GM19035 (cell line): ENCODE data around the gene CYSRT1.
"Not testable (repeated sequence)": the region's sequence is repeated elsewhere in the genome, so short reads cannot be mapped to it uniquely, and the experiment has no call there.

ENCODE experiments used
- ATAC-seq: cut with Tn5 transposase; IDR thresholded peaks from one replicate; pipeline ENCODE4 v1.9.1; 2021; ENCODE audit not compliant: unreplicated experiment

CYSRT1 gene

DNA sequence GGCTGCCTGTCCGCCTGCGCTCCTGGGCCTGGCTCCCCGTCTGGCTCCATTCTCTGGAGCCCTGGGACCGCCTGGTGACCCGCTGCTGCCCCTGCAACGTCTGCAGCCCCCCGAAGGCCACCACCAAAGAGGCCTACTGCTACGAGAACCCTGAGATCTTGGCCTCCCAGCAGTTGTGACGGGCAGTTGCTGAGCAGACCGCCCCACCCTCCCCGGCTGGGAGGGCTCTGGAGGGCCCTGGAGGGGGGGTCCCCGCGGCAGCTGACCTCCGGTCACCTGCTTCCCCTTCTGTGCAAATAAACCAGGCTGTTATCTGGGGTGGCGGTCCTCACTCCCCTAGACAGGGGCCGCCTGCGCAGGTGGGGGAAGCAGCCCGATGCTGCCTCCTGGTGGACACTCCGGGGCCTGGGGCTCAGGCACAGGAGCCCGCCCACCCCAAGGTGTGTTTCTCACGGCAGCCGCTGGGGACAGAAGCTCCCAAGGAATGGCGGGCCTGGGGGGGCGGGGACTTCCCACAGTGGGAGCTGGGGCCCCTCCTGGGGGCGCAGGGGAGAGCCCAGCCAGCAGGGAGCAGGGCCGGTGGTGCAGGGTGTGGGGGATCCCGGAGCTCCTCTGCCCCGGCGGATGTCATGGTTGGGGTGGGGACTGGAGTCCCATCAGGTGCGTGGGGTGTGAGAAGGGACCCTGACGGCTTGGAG is 11.4 kb downstream of the CYSRT1 start:
- ATAC-seq, result no peak

GRCh38 chr9:137236936-137237421 is 12.0 kb downstream of the CYSRT1 start:
- no peak for ATAC-seq

DNA sequence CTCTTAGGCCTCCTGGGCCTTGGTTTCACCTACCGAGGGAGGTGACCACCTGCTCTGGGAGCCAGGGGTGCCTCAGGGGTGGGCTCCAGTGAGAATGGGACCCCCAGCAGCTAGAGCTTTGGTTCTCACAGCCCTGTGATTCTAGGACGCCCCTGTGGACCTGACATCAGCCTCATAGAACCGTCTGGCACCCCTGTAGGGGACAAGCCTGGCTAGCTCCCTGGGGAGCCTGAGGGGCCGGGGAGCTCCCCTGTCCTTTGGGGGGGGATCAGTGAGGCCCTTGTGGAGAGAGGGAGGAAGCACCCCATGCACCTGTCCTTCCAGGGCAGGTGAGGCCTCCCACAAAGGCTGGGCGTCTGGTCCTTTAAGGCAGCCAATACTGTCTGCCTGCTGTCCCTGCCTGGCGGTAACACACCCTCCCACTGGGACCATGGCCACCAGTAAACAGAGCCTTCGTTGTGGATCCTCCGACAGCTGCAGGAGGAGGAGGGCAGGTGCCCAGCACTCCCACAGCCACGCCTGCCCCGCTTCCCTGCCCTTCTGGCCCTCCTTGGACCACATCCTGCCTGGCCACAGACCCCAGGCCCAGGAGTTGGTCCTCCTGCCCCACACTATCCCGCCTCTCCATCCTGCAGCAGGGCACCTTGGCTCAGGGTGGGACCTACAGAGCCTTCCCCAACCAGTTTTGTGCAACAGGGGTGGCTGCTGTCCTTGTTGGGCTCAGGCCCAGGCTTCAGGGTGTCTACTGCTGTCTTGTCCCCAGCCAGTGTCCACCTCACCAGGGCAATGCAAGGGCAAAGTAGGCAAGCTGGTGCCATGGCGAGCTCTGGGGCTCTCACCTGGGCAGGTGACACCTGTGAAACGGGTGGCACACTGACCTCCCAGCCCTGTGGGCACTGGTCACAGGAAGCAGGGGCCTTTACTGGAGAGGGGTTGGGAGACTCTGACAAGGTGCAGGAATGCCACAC is 13.1 kb downstream of the CYSRT1 start:
- ATAC-seq, result no peak

DNA sequence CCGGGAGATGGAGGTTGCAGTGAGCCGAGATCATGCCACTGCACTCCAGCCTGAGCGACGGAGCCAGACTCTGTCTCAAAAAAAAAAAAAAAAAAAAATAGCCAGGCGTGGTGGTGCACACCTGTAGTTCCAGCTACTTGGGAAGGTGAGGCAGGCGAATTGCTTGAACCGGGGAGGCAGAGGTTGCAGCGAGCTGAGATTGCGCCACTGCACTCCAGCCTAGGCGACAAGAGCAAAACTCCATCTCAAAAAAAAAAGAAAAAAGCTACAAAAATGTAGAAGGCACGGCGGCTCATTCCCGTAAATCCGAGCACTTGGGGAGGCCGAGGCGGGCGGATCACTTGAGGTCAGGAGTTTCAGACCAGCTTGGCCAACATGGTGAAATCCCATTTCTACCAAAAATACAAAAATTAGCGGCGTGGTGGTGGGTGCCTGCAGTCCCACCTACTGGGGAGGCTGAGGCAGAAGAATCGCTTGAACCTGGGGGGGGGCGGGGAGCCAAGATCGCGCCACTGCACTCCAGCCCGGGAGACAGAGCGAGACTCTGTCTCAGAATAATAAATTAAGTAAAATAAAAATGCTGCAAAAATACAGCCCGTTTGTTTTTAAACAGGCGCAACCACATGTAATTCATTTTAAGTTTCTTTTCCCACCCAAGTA is 14.7 kb downstream of the CYSRT1 start:
- not testable (repeated sequence) for ATAC-seq

- ATAC-seq, result peak; percentile 15
Measured at GRCh38 chr9:137240318-137240840, 15.4 kb downstream of the CYSRT1 start.

DNA sequence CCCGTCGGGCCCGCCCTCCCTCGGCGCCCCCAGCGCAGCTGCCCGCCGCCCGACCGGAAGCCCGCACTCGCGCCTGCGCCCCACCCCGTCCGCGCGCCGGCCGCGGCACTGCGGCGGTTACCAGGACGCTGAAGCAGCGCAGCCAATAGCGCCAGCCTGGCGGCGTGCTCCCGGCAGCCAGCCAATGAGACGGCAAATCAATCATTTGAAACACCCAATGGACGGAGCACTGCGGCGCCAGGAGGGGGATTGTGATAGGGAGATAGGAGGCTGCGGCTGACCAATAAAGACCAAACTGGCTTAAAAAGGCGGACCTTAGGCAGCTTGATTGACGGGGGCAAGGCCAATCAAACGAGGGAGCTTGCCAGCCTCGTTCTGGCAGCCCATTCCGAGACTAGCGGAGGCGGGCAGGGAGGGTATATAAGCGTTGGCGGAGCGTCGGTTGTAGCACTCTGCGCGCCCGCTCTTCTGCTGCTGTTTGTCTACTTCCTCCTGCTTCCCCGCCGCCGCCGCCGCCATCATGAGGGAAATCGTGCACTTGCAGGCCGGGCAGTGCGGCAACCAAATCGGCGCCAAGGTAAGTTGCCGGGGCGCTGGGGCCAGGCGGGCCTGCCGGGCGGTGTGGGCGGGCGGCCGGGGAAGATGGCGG is 16.0 kb downstream of the CYSRT1 start, which contains the start of gene TUBB4B:
Gene TUBB4B, plus strand, starts transcription at position 447 of the 649 bp plus-strand sequence. Its CDS starts 74 bp downstream, at position 521.
- ATAC-seq, result peak; percentile 70

DNA sequence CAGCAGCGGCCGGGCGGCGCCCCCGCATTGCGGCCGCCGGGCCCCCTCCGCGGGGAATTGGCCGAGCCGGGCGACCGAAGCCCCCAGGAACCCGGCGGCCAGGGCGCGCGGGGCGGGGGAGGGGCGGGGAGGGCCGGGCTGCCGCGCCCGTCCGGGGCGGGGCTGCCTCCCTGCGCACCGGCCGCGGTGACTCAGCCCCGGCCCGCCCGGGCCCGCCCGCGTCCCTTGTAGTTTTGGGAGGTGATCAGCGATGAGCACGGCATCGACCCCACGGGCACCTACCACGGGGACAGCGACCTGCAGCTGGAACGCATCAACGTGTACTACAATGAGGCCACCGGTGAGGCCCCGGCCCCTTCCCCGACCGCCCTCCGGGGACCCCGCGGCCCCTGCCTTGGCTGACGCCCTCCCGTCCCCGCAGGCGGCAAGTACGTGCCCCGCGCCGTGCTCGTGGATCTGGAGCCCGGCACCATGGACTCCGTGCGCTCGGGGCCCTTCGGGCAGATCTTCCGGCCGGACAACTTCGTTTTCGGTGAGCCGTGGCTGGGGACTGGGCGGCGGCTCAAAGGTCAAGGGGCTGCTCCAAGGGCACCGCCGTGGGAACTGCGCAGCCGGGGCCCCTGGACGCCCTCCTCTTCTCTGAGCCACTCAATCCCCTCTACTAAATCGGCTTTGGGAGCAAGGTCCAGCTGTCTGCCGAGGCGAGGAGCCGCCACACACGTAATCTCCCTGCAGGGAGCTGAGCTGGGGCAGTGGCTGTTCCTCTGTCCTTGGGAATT is 16.7 kb downstream of the CYSRT1 start:
- ATAC-seq, result no peak

DNA sequence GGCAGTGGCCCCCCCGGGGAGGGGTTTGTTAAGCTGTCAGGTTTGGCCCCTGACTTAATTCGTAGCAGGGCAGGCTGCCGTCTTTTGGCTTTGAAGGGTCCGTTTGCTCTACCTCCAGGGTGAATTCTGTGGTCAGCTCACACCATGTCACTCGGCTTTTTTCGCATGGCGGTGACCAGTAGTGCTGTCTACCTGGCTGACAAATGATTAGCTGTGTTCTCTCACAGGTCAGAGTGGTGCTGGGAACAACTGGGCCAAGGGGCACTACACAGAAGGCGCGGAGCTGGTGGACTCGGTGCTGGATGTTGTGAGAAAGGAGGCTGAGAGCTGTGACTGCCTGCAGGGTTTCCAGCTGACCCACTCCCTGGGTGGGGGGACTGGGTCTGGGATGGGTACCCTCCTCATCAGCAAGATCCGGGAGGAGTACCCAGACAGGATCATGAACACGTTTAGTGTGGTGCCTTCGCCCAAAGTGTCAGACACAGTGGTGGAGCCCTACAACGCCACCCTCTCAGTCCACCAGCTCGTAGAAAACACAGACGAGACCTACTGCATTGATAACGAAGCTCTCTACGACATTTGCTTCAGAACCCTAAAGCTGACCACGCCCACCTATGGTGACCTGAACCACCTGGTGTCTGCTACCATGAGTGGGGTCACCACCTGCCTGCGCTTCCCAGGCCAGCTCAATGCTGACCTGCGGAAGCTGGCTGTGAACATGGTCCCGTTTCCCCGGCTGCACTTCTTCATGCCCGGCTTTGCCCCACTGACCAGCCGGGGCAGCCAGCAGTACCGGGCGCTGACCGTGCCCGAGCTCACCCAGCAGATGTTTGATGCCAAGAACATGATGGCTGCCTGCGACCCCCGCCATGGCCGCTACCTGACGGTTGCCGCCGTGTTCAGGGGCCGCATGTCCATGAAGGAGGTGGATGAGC is 17.6 kb downstream of the CYSRT1 start:
- ATAC-seq, result no peak

DNA sequence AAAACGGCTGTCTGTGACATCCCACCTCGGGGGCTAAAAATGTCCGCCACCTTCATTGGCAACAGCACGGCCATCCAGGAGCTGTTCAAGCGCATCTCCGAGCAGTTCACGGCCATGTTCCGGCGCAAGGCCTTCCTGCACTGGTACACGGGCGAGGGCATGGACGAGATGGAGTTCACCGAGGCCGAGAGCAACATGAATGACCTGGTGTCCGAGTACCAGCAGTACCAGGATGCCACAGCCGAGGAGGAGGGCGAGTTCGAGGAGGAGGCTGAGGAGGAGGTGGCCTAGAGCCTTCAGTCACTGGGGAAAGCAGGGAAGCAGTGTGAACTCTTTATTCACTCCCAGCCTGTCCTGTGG is 18.3 kb downstream of the CYSRT1 start:
- ATAC-seq, result not testable (repeated sequence)

GRCh38 chr9:137243626-137244485 is 18.9 kb downstream of the CYSRT1 start:
- ATAC-seq, result no peak

DNA sequence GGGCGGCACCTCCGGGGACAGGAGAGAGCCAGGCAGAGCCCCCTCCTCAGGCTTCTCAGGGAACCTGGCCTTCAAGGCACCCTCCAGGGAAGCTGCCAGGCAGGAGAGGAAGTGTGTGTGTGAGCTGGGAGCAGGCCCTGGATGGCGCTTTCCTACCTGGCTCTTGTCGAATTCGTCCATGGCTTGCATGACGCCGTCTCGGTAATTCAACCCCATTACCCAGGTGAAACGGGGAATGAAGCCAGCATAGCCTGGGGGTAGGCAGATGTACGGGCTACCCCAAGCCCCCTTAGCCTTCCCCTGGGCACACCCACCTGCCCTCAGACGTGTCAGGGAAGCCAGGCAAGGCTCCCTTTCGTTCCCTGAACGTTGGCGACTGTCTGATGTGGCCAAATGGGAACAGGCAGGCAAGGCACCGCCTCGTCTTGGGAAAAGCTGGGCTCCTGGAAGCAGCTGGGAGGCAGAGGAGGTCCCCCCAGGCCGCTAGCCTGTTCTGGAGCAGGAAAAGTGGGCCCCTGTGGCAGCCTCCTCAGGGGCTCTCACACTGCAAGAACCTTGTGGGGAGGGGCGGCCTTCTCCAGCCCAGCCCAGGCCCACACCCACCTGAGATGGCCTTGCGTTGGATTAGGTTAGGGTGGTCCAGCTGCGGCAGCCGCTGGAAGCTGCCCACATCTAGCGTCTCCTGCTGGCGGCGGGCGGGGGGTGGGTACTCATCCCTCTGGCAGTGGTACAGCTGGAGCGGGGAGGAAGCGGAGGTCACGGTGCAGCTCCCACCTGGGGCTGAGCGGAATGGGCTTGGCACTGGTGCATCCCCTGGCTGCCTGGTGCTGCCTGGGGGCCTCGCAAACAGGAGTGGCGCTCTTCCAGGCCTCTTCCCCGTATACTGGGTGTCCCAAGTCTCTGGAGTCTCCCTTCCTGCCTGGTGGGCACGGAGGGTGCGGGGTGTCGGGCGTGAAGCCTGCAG is 19.8 kb downstream of the CYSRT1 start:
- ATAC-seq, result no peak

GRCh38 chr9:137245450-137246421 is 20.8 kb downstream of the CYSRT1 start:
- no peak for ATAC-seq

- ATAC-seq, result no peak
Measured at GRCh38 chr9:137247135-137247915, 22.4 kb downstream of the CYSRT1 start.

DNA sequence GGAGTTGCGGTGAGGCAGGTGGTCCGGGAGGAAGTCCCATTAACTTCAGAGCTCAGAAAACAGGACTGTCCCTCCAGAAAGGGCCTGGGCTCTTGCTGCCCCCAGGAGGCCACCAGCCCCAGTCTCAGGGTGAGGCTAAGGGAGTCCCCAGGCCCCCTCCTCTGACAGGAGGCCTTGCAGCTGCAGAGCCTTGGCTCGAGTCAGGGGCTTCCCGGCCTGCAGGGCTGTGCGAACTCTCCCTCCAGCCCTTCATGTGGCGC is 22.9 kb downstream of the CYSRT1 start:
- no peak for ATAC-seq
